Measurements from ENCODE around the gene SERTAD3.
"Not testable (repeated sequence)": the region's sequence is repeated elsewhere in the genome, so short reads cannot be mapped to it uniquely, and the experiment has no call there.

Gene SERTAD3

GRCh38 chr19:40411125-40411842 is 32.9 kb downstream of the SERTAD3 start:
- no peak for DNase-seq (ENCODE audit: low read depth in 2 of 2)

- DNase-seq (ENCODE audit: low read depth in 2 of 2): no peak
These were observed 34.1 kb downstream of the SERTAD3 start for GRCh38 chr19:40410030-40410389.

- DNase-seq (ENCODE audit: low read depth in 2 of 2): not testable (repeated sequence)
These were observed 35.6 kb downstream of the SERTAD3 start for GRCh38 chr19:40408598-40408925.

- DNase-seq (ENCODE audit: low read depth in 2 of 2): no peak
These were observed 36.2 kb downstream of the SERTAD3 start for GRCh38 chr19:40407714-40408597.

GRCh38 chr19:40403262-40403984 is 40.7 kb downstream of the SERTAD3 start:
- DNase-seq (ENCODE audit: low read depth in 2 of 2): peak; percentile 60 to 74

GRCh38 chr19:40400559-40400958 is 43.6 kb downstream of the SERTAD3 start:
- no peak for DNase-seq (ENCODE audit: low read depth in 2 of 2)

- DNase-seq (ENCODE audit: low read depth in 2 of 2): peak; percentile 36 to 45
These were observed 45.6 kb downstream of the SERTAD3 start for GRCh38 chr19:40398417-40399131.

- no peak for DNase-seq (ENCODE audit: low read depth in 2 of 2)
These were observed 46.6 kb downstream of the SERTAD3 start for GRCh38 chr19:40397568-40397906.

- DNase-seq (ENCODE audit: low read depth in 2 of 2): no peak
These were observed 47.1 kb downstream of the SERTAD3 start for GRCh38 chr19:40396886-40397567.

- no peak for DNase-seq (ENCODE audit: low read depth in 2 of 2)
These were observed 48.2 kb downstream of the SERTAD3 start for GRCh38 chr19:40395956-40396355.

- DNase-seq (ENCODE audit: low read depth in 2 of 2): no peak
These were observed 49.3 kb downstream of the SERTAD3 start for GRCh38 chr19:40394816-40395210.

- DNase-seq (ENCODE audit: low read depth in 2 of 2): no peak
These were observed 50.0 kb downstream of the SERTAD3 start for GRCh38 chr19:40393894-40394815.

GRCh38 chr19:40392894-40393517 is 51.1 kb downstream of the SERTAD3 start:
- no peak for DNase-seq (ENCODE audit: low read depth in 2 of 2)

GRCh38 chr19:40392123-40392522 is 52.0 kb downstream of the SERTAD3 start:
- no peak for DNase-seq (ENCODE audit: low read depth in 2 of 2)

Measured in stimulated activated CD8-positive, alpha-beta memory T cell treated with anti-CD3 and anti-CD28 coated beads, Interleukin-7, amount 100 ng/mL, for 4 hours (primary cell).